ENCODE data around the gene ARIH2. TPM values are rescaled to one million over a fixed set of nuclear protein-coding genes. Genes with fewer than 3 reads are reported as not detected.

Gene ARIH2
- total RNA-seq, 1 experiment from 2014 or later: 106 TPM

GRCh38 chr3:49021213-49021812 is 102.7 kb downstream of the ARIH2 start:
- H3K36me3 ChIP-seq (ENCODE audit: control insufficient read depth, insufficient read depth, low read length): peaks cover 7% of the 10 kb centered on the region
- no TSS peak for BruUV-seq (replicated peaks)
- ChIA-PET CTCF (interaction anchor here (1.1 to 2.2 kb wide), 7 partner anchors 10 to 111 kb away, joined by 3 to 20 read pairs (median 6); partner anchors contain the start of genes LAMB2, P4HTM, QRICH1 and WDR6), POLR2A (interaction anchor here (0.5 to 4.4 kb wide), 11 partner anchors 8 to 373 kb away, joined by 3 to 92 read pairs (median 3); partner anchors contain the start of genes CELSR3, LAMB2, QRICH1 and WDR6)
- H3K9me3 ChIP-seq: no peaks in the 10 kb centered on the region
- peak overlapping the region; percentile 88 for H3K4me3 Mint-ChIP-seq (ENCODE audit: unreplicated experiment)
- H3K4me1 ChIP-seq: peaks cover 3% of the 10 kb centered on the region; the same call in 1 of the 2 replicates
- DNase-seq: peak; percentile 98 to 99
- H3K4me3 ChIP-seq (ENCODE audit: low read depth, low read length): peak overlapping the region; percentile 85
- H3K27me3 ChIP-seq (replicated peaks; ENCODE audit: control insufficient read depth, insufficient read depth, low read length): no peaks in the 10 kb centered on the region
- peaks cover 79% of the 10 kb centered on the region for H3K36me3 Mint-ChIP-seq (ENCODE audit: insufficient read depth, unreplicated experiment)
- H3K4me1 Mint-ChIP-seq (ENCODE audit: low read depth, unreplicated experiment): peaks cover 6% of the 10 kb centered on the region
- no peaks in the 10 kb centered on the region for H3K27me3 Mint-ChIP-seq (ENCODE audit: insufficient read depth, unreplicated experiment)
- no peaks in the 10 kb centered on the region for H3K9me3 Mint-ChIP-seq (ENCODE audit: unreplicated experiment)
- H3K27ac Mint-ChIP-seq (ENCODE audit: unreplicated experiment): peak overlapping the region; percentile 97
- TF ChIP-seq, protein P1, sequence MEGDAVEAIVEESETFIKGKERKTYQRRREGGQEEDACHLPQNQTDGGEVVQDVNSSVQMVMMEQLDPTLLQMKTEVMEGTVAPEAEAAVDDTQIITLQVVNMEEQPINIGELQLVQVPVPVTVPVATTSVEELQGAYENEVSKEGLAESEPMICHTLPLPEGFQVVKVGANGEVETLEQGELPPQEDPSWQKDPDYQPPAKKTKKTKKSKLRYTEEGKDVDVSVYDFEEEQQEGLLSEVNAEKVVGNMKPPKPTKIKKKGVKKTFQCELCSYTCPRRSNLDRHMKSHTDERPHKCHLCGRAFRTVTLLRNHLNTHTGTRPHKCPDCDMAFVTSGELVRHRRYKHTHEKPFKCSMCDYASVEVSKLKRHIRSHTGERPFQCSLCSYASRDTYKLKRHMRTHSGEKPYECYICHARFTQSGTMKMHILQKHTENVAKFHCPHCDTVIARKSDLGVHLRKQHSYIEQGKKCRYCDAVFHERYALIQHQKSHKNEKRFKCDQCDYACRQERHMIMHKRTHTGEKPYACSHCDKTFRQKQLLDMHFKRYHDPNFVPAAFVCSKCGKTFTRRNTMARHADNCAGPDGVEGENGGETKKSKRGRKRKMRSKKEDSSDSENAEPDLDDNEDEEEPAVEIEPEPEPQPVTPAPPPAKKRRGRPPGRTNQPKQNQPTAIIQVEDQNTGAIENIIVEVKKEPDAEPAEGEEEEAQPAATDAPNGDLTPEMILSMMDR (IDR thresholded peaks at IDR 0.05; ENCODE audit: insufficient read depth in 1 of 2, low read depth in 1 of 2, low read length in 1 of 2, severe bottlenecking in 1 of 2, unreplicated experiment in 1 of 2): no peak
- intact Hi-C loops (cut with micrococcal nuclease; ENCODE audit: unreplicated experiment): loop anchor here (1.0 to 10.0 kb wide), 3 partner anchors 8 to 133 kb away; partner anchors contain the start of genes IMPDH2 and QRICH1

- peaks cover 5% of the 10 kb centered on the region for H3K36me3 ChIP-seq (ENCODE audit: control insufficient read depth, insufficient read depth, low read length)
- peak within 1 kb of the TSS; percentile 88 for H3K4me3 Mint-ChIP-seq (ENCODE audit: unreplicated experiment)
- H3K27ac Mint-ChIP-seq (ENCODE audit: unreplicated experiment): peak within 1 kb of the TSS; percentile 97
- ChIA-PET CTCF (interaction anchor here (1.1 to 2.2 kb wide), 7 partner anchors 11 to 110 kb away, joined by 3 to 20 read pairs (median 6); partner anchors contain the start of genes LAMB2, P4HTM, QRICH1 and WDR6), POLR2A (interaction anchor here (0.6 to 4.4 kb wide), 12 partner anchors 8 to 407 kb away, joined by 3 to 92 read pairs (median 3); partner anchors contain the start of genes CELSR3, LAMB2, QRICH1 and USP19)
- H3K27me3 ChIP-seq (replicated peaks; ENCODE audit: control insufficient read depth, insufficient read depth, low read length): no peaks in the 10 kb centered on the region
- H3K36me3 Mint-ChIP-seq (ENCODE audit: insufficient read depth, unreplicated experiment): peaks cover 83% of the 10 kb centered on the region
- H3K27me3 Mint-ChIP-seq (ENCODE audit: insufficient read depth, unreplicated experiment): no peaks in the 10 kb centered on the region
- peak; percentile 95 to 98 for DNase-seq
- H3K9me3 Mint-ChIP-seq (ENCODE audit: unreplicated experiment): no peaks in the 10 kb centered on the region
- peaks cover 3% of the 10 kb centered on the region; the same call in 1 of the 2 replicates for H3K4me1 ChIP-seq
- intact Hi-C loops (cut with micrococcal nuclease; ENCODE audit: unreplicated experiment): loop anchor here (1.0 to 10.0 kb wide), 3 partner anchors 7 to 133 kb away; partner anchors contain the start of genes IMPDH2 and QRICH1
- H3K9me3 ChIP-seq: no peaks in the 10 kb centered on the region
- BruUV-seq (replicated peaks): no TSS peak
- H3K4me3 ChIP-seq (ENCODE audit: low read depth, low read length): peak within 1 kb of the TSS; percentile 85
- TF ChIP-seq, protein P1 (IDR thresholded peaks at IDR 0.05; ENCODE audit: insufficient read depth in 1 of 2, low read depth in 1 of 2, low read length in 1 of 2, severe bottlenecking in 1 of 2, unreplicated experiment in 1 of 2): peak; percentile 82 to 92
- H3K4me1 Mint-ChIP-seq (ENCODE audit: low read depth, unreplicated experiment): peaks cover 6% of the 10 kb centered on the region
Observed at GRCh38 chr3:49021813-49022687, 103.4 kb downstream of the ARIH2 start, which contains the start of gene NDUFAF3. NDUFAF3 (plus strand) TSS chr3:49022121; CDS start chr3:49022145, 24 bp downstream.

Measured in Caco-2 (cell line).